K562 (cell line): ENCODE results near the gene SMG7. TPM values are rescaled to one million over a fixed set of nuclear protein-coding genes. Genes with fewer than 3 reads are reported as not detected.

Experiments used
- ATAC-seq: fragments of 200-7000 bp; cut with Tn5 transposase; 3 replicates; pipeline ENCODE4 v1.9.1; 2020; ENCODE audit warnings: moderate library complexity
- BruUV-seq: library from RNA; stranded (reverse); fragments of 400-500 nt; replicated peaks from 2 replicates; lab custom pipeline; 2021; lab: Mats Ljungman, UMichigan
- CTCF ChIA-PET: fragments of 300-600 bp; formaldehyde crosslinking; extraction: SDS; loops from one replicate; lab custom pipeline; 2021; ENCODE audit warnings: low intra/inter-chr PET ratio; lab: Yijun Ruan, JAX
- POLR2A ChIA-PET: fragments of 300-600, 350-650 bp; sonication (Branson Sonifier 250); formaldehyde crosslinking; extraction: SDS; loops from one replicate; lab custom pipeline; 2021; ENCODE audit warnings: antibody characterized with exemption, inconsistent platforms; lab: Yijun Ruan, JAX
- DNase-seq, 4 experiments: peaks; one replicate each; pipeline versions ENCODE4 v3.0.0 to v3.0.0-alpha.2; 2011 to 2018; ENCODE audit warnings: low spot score in 3 of 4, mixed read lengths in 3 of 4; ENCODE audit errors: extremely low read depth in 1 of 4
- FAIRE-seq: peaks from 2 replicates; lab custom pipeline; 2011; peaks lifted over from hg19 to GRCh38; lab: Jason Lieb, UNC
- H2AFZ ChIP-seq: 2 replicates; pipeline ENCODE4 v1.6.0; 2011; ENCODE audit warnings: low read depth, low read length, control low read depth, inconsistent platforms
- H3K27ac ChIP-seq: fragments of 200-600 bp; 3 replicates; pipeline ENCODE4 v1.8.0; 2011; ENCODE audit warnings: low read depth, mild to moderate bottlenecking, control low read depth, inconsistent platforms, low read length, moderate library complexity, mixed read lengths; ENCODE audit errors: extremely low read depth
- H3K27me3 ChIP-seq, 2 experiments: fragments of 300-600 bp in 1 of 2; 2 replicates in 1 of 2; 3 replicates in 1 of 2; pipeline versions ENCODE4 v1.6.0 to v1.8.0; 2011; ENCODE audit warnings: inconsistent platforms in 2 of 2, low read length in 2 of 2, mild to moderate bottlenecking in 1 of 2, mixed read lengths in 1 of 2, moderate library complexity in 1 of 2; ENCODE audit not compliant: control insufficient read depth in 2 of 2, insufficient read depth in 2 of 2
- H3K36me3 ChIP-seq: fragments of 300-600 bp; 3 replicates; pipeline ENCODE4 v1.8.0; 2011; ENCODE audit warnings: mild to moderate bottlenecking, low read length, inconsistent platforms; ENCODE audit not compliant: control insufficient read depth, insufficient read depth
- H3K4me1 ChIP-seq, 2 experiments: fragments of 200-600 bp in 1 of 2; replicated peaks in 1 of 2; 2 replicates in 1 of 2; 3 replicates in 1 of 2; pipeline versions ENCODE4 v1.5.1 to v1.8.0; 2011; ENCODE audit warnings: inconsistent platforms in 2 of 2, low read length in 2 of 2, mild to moderate bottlenecking in 1 of 2, mixed read lengths in 1 of 2, moderate library complexity in 1 of 2; ENCODE audit not compliant: control insufficient read depth in 2 of 2, insufficient read depth in 2 of 2
- H3K4me2 ChIP-seq: 2 replicates; pipeline ENCODE4 v1.6.1; 2011; ENCODE audit warnings: low read length, control low read depth, inconsistent platforms, mixed read lengths; ENCODE audit not compliant: insufficient read depth
- H3K4me3 ChIP-seq: fragments of 200-600 bp; sonication (generic), shearing (Covaris generic); 2 replicates; pipeline ENCODE4 v1.5.1; 2016; ENCODE audit warnings: control low read depth, inconsistent platforms
- H3K79me2 ChIP-seq: fragments of 200-600 bp; 3 replicates; pipeline ENCODE4 v1.8.0; 2011; ENCODE audit warnings: low read length, inconsistent platforms; ENCODE audit not compliant: control insufficient read depth, insufficient read depth
- H3K9ac ChIP-seq, 2 experiments: 2 replicates each; pipeline versions ENCODE4 v1.6.0 to v1.6.1; 2011; ENCODE audit warnings: low read depth in 2 of 2, low read length in 2 of 2, control low read depth in 1 of 2, inconsistent platforms in 1 of 2, mild to moderate bottlenecking in 1 of 2, mixed read lengths in 1 of 2; ENCODE audit not compliant: insufficient read depth in 1 of 2
- H3K9me1 ChIP-seq: one replicate; pipeline ENCODE4 v1.6.0; 2011; ENCODE audit warnings: inconsistent platforms, mild to moderate bottlenecking, low read length, moderate library complexity; ENCODE audit not compliant: control insufficient read depth, insufficient read depth
- H3K9me3 ChIP-seq: replicated peaks from 2 replicates; pipeline ENCODE4 v1.5.1; 2011; ENCODE audit warnings: low read depth, low read length, inconsistent platforms; ENCODE audit not compliant: control insufficient read depth, insufficient read depth
- H4K20me1 ChIP-seq: replicated peaks from 2 replicates; pipeline ENCODE4 v1.6.1; 2011; ENCODE audit warnings: low read length, inconsistent platforms, mixed read lengths; ENCODE audit not compliant: control insufficient read depth, insufficient read depth
- HSF4 ChIP-seq: fragments of 250-450 bp; sonication (Bioruptor Pico); IDR thresholded peaks from 2 replicates; pipeline ENCODE4 v2.1.2; 2022; ENCODE audit warnings: mild to moderate bottlenecking, moderate library complexity, borderline replicate concordance
- MCM5 ChIP-seq: fragments of 450-650 bp; IDR thresholded peaks from 2 replicates; pipeline ENCODE4 v1.6.1; 2016; ENCODE audit warnings: low read depth
- STAT5B ChIP-seq: fragments of 250-450 bp; sonication (Bioruptor Pico); IDR thresholded peaks from 2 replicates; pipeline ENCODE4 v1.8.0; 2021; ENCODE audit warnings: mild to moderate bottlenecking, inconsistent platforms
- ZKSCAN8 ChIP-seq: fragments of 200-800 bp; sonication (Bioruptor generic); IDR thresholded peaks from 2 replicates; pipeline ENCODE4 v1.6.1; 2016; ENCODE audit warnings: missing genetic modification characterization, missing compliant biosample characterization
- ZNF830 ChIP-seq: fragments of 250-450 bp; sonication (Bioruptor Pico); IDR thresholded peaks from 2 replicates; pipeline ENCODE4 v1.5.0; 2021; ENCODE audit warnings: mild to moderate bottlenecking
- WGBS: fragments of 100-300 bp; shearing (Covaris generic); methylation state at CpG from one replicate; pipeline ENCODE4 v1.1.6; 2016; ENCODE audit warnings: low coverage, mixed read lengths; ENCODE audit not compliant: insufficient coverage; ENCODE audit errors: missing lambda C conversion rate; 5-methylcytosine and 5-hydroxymethylcytosine counted together
- in situ Hi-C: fragments of 300-500 bp; cut with MboI; formaldehyde crosslinking; loops from 4 replicates; pipeline ENCODE4 v1.15.0; 2018; ENCODE audit warnings: inconsistent platforms, mixed read lengths
- intact Hi-C: fragments of 100-400 bp; cut with micrococcal nuclease; formaldehyde crosslinking; loops from 2 replicates; pipeline ENCODE4 v1.14.2; 2022
- polyA plus RNA-seq, 8 experiments: library from polyadenylated mRNA; depleted of rRNA in 4 of 8; stranded (reverse) in 5 of 8; unstranded in 3 of 8; fragments of >200 nt; fragmentation: Nextera tagmentation in 2 of 8; fragmentation: Illumina TruSeq in 1 of 8; extraction: Ambion mirVana in 2 of 8; extraction: Trizol in 1 of 8; gene quantifications; 2 replicates each; pipeline versions ENCODE4 v1.2.1 to v1.2.3, GENCODE V29; 2011 to 2014; ENCODE audit warnings: inconsistent platforms in 1 of 8, missing spikeins in 1 of 8
- total RNA-seq, 7 experiments: library from RNA; depleted of rRNA in 6 of 7; stranded (reverse); fragments of >200 nt in 6 of 7; fragmentation: Illumina TruSeq in 2 of 7; extraction: Trizol in 2 of 7; gene quantifications; 2 replicates each; pipeline versions ENCODE4 v1.2.1 to v1.2.3, GENCODE V29; 2011 to 2021; ENCODE audit warnings: low replicate concordance in 1 of 7
- TF ChIP-seq, protein P1 (sequence below): sonication (generic); formaldehyde crosslinking; IDR thresholded peaks from 2 replicates; pipeline ENCODE4 v1.8.1; 2023; ENCODE audit warnings: mild to moderate bottlenecking, missing genetic modification reagents
- TF ChIP-seq, protein P2 (sequence below): IDR thresholded peaks from 2 replicates; pipeline ENCODE4 v1.6.1; 2012; ENCODE audit warnings: low read depth, low read length, improper control_type of control experiment, borderline replicate concordance
- TF ChIP-seq, protein P3 (sequence below): fragments of 200-800 bp; sonication (Bioruptor generic); IDR thresholded peaks from 2 replicates; pipeline ENCODE4 v1.6.1; 2016; ENCODE audit warnings: missing genetic modification characterization, missing compliant biosample characterization
- TF ChIP-seq, protein P4 (sequence below): fragments of 150-350 bp; IDR thresholded peaks from 2 replicates; pipeline ENCODE4 v1.6.1; 2014; ENCODE audit warnings: low read depth, mild to moderate bottlenecking, low read length, borderline replicate concordance
- TF ChIP-seq, protein P5 (sequence below): fragments of 250-450 bp; sonication (Bioruptor Pico); IDR thresholded peaks from 2 replicates; pipeline ENCODE4 v1.9.0; 2021; ENCODE audit warnings: mild to moderate bottlenecking

The SMG7 gene
- total and polyA plus RNA-seq, 9 of the 15 experiments (the other 6 are each of a cell fraction or from before 2014, with no cell fraction given), result 12.4 to 74.6 (median 29.0) TPM

DNA sequence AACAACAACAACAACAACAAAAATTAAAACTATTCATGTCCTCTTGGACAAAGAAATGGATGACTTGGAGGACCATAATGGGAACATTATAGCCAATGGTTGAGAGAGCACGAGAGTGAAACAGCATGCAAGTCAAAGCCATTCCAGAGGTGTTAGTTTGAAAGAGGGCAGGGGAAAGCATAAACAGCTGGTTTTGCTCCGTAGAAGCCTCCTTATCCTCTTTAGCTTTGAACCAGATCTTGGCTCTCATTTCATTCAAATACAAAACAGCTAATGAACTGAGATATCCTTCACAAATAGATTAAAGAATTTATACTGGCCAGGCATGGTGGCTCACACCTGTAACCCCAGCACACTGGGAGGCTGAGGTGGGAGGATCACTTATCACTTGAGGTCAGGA, 8.7 kb upstream of the SMG7 start:
- Histone ChIP-seq H2AFZ (no peak overlapping the region), H3K4me1 (no peaks in the 10 kb centered on the region; a peak in 1 of 5 replicates), H3K36me3 (no peaks in the 10 kb centered on the region), H3K9me3 (no peaks in the 10 kb centered on the region), H3K4me2 (no peak overlapping the region), H3K27ac (no peak overlapping the region), H4K20me1 (no peaks in the 10 kb centered on the region), H3K9me1 (no peaks in the 10 kb centered on the region), H3K79me2 (no peaks in the 10 kb centered on the region), H3K4me3 (no peak overlapping the region), H3K9ac (no peak overlapping the region), H3K27me3 (no peaks in the 10 kb centered on the region)
- FAIRE-seq, result no peak
- WGBS, result 9% methylated on average over 2 of the region's 2 CpGs
- intact Hi-C loops (no loop called here), in situ Hi-C loops (no loop called here)
- no TSS peak for BruUV-seq
- ChIA-PET CTCF (no interaction called here), POLR2A (no interaction called here)
- no peak for ATAC-seq
- DNase-seq, result no peak
- TF ChIP-seq, protein P1, sequence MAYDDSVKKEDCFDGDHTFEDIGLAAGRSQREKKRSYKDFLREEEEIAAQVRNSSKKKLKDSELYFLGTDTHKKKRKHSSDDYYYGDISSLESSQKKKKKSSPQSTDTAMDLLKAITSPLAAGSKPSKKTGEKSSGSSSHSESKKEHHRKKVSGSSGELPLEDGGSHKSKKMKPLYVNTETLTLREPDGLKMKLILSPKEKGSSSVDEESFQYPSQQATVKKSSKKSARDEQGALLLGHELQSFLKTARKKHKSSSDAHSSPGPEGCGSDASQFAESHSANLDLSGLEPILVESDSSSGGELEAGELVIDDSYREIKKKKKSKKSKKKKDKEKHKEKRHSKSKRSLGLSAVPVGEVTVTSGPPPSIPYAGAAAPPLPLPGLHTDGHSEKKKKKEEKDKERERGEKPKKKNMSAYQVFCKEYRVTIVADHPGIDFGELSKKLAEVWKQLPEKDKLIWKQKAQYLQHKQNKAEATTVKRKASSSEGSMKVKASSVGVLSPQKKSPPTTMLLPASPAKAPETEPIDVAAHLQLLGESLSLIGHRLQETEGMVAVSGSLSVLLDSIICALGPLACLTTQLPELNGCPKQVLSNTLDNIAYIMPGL (CRISPR knock-in tag), result no peak
- TF ChIP-seq, protein P2, sequence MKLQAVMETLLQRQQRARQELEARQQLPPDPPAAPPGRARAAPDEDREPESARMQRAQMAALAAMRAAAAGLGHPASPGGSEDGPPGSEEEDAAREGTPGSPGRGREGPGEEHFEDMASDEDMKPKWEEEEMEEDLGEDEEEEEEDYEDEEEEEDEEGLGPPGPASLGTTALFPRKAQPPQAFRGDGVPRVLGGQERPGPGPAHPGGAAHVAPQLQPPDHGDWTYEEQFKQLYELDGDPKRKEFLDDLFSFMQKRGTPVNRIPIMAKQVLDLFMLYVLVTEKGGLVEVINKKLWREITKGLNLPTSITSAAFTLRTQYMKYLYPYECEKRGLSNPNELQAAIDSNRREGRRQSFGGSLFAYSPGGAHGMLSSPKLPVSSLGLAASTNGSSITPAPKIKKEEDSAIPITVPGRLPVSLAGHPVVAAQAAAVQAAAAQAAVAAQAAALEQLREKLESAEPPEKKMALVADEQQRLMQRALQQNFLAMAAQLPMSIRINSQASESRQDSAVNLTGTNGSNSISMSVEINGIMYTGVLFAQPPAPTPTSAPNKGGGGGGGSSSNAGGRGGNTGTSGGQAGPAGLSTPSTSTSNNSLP, result no peak
- TF ChIP-seq, protein P3, sequence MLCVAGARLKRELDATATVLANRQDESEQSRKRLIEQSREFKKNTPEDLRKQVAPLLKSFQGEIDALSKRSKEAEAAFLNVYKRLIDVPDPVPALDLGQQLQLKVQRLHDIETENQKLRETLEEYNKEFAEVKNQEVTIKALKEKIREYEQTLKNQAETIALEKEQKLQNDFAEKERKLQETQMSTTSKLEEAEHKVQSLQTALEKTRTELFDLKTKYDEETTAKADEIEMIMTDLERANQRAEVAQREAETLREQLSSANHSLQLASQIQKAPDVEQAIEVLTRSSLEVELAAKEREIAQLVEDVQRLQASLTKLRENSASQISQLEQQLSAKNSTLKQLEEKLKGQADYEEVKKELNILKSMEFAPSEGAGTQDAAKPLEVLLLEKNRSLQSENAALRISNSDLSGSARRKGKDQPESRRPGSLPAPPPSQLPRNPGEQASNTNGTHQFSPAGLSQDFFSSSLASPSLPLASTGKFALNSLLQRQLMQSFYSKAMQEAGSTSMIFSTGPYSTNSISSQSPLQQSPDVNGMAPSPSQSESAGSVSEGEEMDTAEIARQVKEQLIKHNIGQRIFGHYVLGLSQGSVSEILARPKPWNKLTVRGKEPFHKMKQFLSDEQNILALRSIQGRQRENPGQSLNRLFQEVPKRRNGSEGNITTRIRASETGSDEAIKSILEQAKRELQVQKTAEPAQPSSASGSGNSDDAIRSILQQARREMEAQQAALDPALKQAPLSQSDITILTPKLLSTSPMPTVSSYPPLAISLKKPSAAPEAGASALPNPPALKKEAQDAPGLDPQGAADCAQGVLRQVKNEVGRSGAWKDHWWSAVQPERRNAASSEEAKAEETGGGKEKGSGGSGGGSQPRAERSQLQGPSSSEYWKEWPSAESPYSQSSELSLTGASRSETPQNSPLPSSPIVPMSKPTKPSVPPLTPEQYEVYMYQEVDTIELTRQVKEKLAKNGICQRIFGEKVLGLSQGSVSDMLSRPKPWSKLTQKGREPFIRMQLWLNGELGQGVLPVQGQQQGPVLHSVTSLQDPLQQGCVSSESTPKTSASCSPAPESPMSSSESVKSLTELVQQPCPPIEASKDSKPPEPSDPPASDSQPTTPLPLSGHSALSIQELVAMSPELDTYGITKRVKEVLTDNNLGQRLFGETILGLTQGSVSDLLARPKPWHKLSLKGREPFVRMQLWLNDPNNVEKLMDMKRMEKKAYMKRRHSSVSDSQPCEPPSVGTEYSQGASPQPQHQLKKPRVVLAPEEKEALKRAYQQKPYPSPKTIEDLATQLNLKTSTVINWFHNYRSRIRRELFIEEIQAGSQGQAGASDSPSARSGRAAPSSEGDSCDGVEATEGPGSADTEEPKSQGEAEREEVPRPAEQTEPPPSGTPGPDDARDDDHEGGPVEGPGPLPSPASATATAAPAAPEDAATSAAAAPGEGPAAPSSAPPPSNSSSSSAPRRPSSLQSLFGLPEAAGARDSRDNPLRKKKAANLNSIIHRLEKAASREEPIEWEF, result no peak
- TF ChIP-seq, protein P4, sequence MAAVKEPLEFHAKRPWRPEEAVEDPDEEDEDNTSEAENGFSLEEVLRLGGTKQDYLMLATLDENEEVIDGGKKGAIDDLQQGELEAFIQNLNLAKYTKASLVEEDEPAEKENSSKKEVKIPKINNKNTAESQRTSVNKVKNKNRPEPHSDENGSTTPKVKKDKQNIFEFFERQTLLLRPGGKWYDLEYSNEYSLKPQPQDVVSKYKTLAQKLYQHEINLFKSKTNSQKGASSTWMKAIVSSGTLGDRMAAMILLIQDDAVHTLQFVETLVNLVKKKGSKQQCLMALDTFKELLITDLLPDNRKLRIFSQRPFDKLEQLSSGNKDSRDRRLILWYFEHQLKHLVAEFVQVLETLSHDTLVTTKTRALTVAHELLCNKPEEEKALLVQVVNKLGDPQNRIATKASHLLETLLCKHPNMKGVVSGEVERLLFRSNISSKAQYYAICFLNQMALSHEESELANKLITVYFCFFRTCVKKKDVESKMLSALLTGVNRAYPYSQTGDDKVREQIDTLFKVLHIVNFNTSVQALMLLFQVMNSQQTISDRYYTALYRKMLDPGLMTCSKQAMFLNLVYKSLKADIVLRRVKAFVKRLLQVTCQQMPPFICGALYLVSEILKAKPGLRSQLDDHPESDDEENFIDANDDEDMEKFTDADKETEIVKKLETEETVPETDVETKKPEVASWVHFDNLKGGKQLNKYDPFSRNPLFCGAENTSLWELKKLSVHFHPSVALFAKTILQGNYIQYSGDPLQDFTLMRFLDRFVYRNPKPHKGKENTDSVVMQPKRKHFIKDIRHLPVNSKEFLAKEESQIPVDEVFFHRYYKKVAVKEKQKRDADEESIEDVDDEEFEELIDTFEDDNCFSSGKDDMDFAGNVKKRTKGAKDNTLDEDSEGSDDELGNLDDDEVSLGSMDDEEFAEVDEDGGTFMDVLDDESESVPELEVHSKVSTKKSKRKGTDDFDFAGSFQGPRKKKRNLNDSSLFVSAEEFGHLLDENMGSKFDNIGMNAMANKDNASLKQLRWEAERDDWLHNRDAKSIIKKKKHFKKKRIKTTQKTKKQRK, result no peak
- TF ChIP-seq MCM5 (no peak), ZKSCAN8 (no peak), HSF4 (CRISPR knock-in tag) (no peak), ZNF830 (no peak), STAT5B (CRISPR knock-in tag) (no peak)
- TF ChIP-seq, protein P5, sequence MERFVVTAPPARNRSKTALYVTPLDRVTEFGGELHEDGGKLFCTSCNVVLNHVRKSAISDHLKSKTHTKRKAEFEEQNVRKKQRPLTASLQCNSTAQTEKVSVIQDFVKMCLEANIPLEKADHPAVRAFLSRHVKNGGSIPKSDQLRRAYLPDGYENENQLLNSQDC (CRISPR knock-in tag), result no peak
